Mesothelial cell of epicardium (in vitro differentiated cells): Measurements from ENCODE around the gene PHACTR1. TPM values are rescaled to one million over a fixed set of nuclear protein-coding genes. Genes with fewer than 3 reads are reported as not detected.

Source experiments
- DNase-seq, 2 experiments: peaks; one replicate each; pipeline ENCODE4 v3.0.0; 2021; ENCODE audit warnings: low spot score in 2 of 2; ENCODE audit not compliant: unreplicated experiment in 2 of 2
- H3K27ac Mint-ChIP-seq: 2 replicates; pipeline ENCODE4 v1.8.0; 2021; ENCODE audit warnings: mixed read lengths
- H3K27me3 Mint-ChIP-seq: 2 replicates; pipeline ENCODE4 v1.8.0; 2021; ENCODE audit warnings: low read depth, mixed read lengths
- H3K36me3 Mint-ChIP-seq: 2 replicates; pipeline ENCODE4 v1.8.0; 2021; ENCODE audit warnings: mixed read lengths
- H3K4me1 Mint-ChIP-seq: 2 replicates; pipeline ENCODE4 v1.8.0; 2021; ENCODE audit warnings: mixed read lengths
- H3K4me3 Mint-ChIP-seq: 2 replicates; pipeline ENCODE4 v1.8.0; 2021; ENCODE audit warnings: mild to moderate bottlenecking, moderate library complexity, mixed read lengths
- H3K9me3 Mint-ChIP-seq: 2 replicates; pipeline ENCODE4 v1.8.0; 2021; ENCODE audit warnings: mixed read lengths
- total RNA-seq: library from RNA; stranded (reverse); gene quantifications from 3 replicates; pipeline ENCODE4 v1.2.1, GENCODE V29; 2021
- TF ChIP-seq, protein P1 (sequence below): fragments of 200-600 bp; sonication (generic); IDR thresholded peaks from one replicate; pipeline ENCODE4 v1.5.0; 2021; ENCODE audit warnings: antibody characterized with exemption; ENCODE audit not compliant: unreplicated experiment

Gene PHACTR1
- total RNA-seq, 1 donor from 2014 or later: 0.76 TPM

DNA sequence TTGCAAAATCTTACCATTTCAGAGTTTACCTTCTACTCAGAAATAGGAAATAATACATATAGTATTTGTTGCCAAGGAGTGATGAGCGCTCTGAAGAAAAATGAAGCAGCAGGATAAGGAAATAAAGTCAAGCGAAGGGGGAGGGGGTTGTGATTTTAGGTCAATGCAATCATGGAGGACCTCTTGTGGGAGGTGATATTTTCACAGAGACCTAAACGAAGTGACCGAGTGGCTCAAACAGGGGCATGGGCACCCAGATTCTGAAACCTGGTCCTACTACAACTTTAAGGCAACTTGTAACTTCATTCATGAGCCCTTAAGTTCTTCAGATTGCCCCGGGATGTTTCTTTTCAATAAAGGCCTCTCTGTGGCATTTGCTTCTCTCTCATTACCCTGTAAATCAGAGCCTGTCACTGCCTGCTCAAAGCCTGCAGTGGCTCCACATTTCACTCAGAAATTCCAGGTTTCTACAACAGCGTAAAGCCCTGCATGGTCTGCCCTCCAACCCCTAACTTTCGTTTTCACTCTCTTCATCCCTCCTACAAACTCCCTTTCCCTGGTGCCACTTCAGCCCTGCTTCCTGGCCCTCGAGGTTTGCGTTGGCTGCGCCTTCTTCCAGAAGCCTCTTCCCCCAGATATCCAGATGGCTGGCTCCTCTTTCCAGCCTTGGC, 449.1 kb downstream of the PHACTR1 start:
- no peak overlapping the region for H3K4me3 Mint-ChIP-seq
- H3K36me3 Mint-ChIP-seq: no peaks in the 10 kb centered on the region
- peaks cover 27% of the 10 kb centered on the region for H3K27me3 Mint-ChIP-seq
- DNase-seq: no peak
- peaks cover 3% of the 10 kb centered on the region for H3K4me1 Mint-ChIP-seq
- H3K27ac Mint-ChIP-seq: no peak overlapping the region
- TF ChIP-seq, protein P1, sequence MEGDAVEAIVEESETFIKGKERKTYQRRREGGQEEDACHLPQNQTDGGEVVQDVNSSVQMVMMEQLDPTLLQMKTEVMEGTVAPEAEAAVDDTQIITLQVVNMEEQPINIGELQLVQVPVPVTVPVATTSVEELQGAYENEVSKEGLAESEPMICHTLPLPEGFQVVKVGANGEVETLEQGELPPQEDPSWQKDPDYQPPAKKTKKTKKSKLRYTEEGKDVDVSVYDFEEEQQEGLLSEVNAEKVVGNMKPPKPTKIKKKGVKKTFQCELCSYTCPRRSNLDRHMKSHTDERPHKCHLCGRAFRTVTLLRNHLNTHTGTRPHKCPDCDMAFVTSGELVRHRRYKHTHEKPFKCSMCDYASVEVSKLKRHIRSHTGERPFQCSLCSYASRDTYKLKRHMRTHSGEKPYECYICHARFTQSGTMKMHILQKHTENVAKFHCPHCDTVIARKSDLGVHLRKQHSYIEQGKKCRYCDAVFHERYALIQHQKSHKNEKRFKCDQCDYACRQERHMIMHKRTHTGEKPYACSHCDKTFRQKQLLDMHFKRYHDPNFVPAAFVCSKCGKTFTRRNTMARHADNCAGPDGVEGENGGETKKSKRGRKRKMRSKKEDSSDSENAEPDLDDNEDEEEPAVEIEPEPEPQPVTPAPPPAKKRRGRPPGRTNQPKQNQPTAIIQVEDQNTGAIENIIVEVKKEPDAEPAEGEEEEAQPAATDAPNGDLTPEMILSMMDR: no peak
- H3K9me3 Mint-ChIP-seq: no peaks in the 10 kb centered on the region

GRCh38 chr6:13166269-13166668, 449.7 kb downstream of the PHACTR1 start:
- no peak overlapping the region for H3K27ac Mint-ChIP-seq
- peaks cover 3% of the 10 kb centered on the region for H3K4me1 Mint-ChIP-seq
- H3K36me3 Mint-ChIP-seq: no peaks in the 10 kb centered on the region
- no peak overlapping the region for H3K4me3 Mint-ChIP-seq
- H3K27me3 Mint-ChIP-seq: peaks cover 32% of the 10 kb centered on the region
- no peak for DNase-seq
- H3K9me3 Mint-ChIP-seq: no peaks in the 10 kb centered on the region
- TF ChIP-seq, protein P1: no peak

DNA sequence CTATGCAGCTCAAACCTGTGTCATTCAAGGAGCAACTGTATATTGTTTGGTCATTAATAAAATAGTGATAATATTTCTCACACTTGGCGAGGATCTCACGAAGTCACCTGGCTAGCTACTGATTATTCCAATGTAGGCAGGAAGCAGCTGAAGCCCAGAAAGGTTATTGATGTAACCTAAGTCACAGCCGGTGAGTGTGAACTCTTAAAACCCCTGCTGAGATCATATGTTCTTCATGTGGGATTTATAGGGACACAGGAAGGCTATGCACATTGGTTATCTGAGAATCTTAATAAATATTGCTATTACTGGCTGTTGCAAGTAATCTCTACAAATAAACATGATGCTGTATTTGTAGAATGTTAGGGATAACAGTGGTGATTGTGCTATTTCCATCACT, 450.3 kb downstream of the PHACTR1 start:
- no peaks in the 10 kb centered on the region for H3K36me3 Mint-ChIP-seq
- no peak overlapping the region for H3K27ac Mint-ChIP-seq
- no peak for DNase-seq
- no peaks in the 10 kb centered on the region for H3K9me3 Mint-ChIP-seq
- peaks cover 3% of the 10 kb centered on the region for H3K4me1 Mint-ChIP-seq
- H3K27me3 Mint-ChIP-seq: peaks cover 32% of the 10 kb centered on the region
- H3K4me3 Mint-ChIP-seq: no peak overlapping the region
- TF ChIP-seq, protein P1: no peak

GRCh38 chr6:13172291-13172690, 455.7 kb downstream of the PHACTR1 start:
- Mint-ChIP-seq H3K4me3 (no peak overlapping the region), H3K27ac (no peak overlapping the region), H3K27me3 (peaks cover 67% of the 10 kb centered on the region), H3K36me3 (no peaks in the 10 kb centered on the region), H3K9me3 (no peaks in the 10 kb centered on the region), H3K4me1 (no peaks in the 10 kb centered on the region)
- DNase-seq: no peak
- TF ChIP-seq, protein P1: no peak

DNA sequence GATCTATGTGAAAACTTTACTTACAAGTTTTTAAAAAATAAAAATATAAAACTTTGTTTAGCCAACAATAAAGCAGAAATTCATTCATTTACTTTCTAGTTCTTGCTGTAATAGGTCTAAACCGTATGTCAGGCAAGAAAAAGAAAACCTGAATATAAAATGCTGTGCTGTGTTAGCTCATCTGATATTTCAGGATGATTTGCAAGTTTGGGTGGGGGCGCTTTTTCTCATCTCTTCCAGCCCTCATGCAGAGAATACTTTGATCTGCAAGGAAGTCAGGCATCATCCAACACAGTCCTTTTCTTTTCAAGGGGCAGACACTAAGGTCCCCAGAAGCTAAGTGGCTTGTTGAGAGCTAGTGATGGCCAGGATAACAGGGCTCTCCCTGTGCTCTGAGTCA, 458.5 kb downstream of the PHACTR1 start:
- Mint-ChIP-seq H3K4me1 (no peaks in the 10 kb centered on the region), H3K27ac (no peak overlapping the region), H3K9me3 (no peaks in the 10 kb centered on the region), H3K4me3 (no peak overlapping the region), H3K27me3 (peaks cover 55% of the 10 kb centered on the region), H3K36me3 (no peaks in the 10 kb centered on the region)
- TF ChIP-seq, protein P1: no peak
- DNase-seq: no peak
